LNCAP (cell line): ENCODE results near the gene MDM2.

Experiments
- CTCF ChIP-seq: fragments of 450-650 bp; IDR thresholded peaks from 2 replicates; pipeline ENCODE4 v1.5.1; 2017; ENCODE audit warnings: mild to moderate bottlenecking

MDM2 gene

DNA sequence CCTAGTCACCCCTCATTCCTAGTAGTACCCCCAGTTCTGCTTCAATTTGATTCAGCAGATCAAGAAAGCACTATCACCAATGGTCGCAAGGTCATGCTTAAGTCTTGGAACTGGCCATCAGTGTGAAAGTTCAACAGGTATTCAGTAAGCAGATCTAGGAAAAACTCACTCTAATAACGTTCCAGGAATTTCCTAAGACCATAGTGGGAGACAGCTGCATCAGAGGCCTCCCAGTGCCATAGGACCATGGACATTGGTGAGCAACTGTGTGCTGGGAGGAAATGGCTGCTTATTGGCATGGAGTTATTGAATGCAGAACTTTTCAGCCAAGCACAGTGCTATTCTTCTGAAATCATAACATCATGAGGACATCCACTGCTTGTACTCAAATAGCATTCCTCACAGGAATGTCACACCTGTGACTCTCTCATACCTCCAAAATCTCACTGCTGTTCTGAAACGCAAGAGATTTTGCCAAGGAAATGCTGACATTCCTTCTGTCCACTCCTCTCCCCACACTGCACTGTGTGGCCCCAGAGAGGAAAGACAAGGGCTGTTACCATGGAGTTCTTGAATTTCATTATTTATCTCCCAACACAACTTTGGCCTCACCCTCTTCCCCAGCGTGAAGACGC, 30.9 kb upstream of the MDM2 start:
- no peak for TF ChIP-seq CTCF

DNA sequence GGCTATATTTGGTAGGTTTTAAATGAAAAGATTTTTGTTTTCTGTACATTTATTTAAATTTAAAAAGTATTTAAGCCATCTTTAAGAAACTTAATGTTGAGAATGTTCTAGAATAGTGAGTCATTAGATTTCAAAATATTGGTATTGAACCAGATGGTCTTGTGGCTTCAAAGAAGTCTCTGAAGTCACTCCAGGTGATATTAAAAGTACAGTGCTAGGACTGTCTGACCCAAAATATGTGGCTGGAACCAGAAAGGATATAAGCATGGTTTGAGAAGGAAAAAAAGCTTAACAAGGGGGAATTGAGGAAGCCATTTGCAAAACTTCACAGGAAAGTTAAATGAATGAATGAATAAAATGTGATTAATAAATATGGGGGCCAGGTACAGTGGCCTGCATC, 28.7 kb upstream of the MDM2 start:
- TF ChIP-seq CTCF = no peak

DNA sequence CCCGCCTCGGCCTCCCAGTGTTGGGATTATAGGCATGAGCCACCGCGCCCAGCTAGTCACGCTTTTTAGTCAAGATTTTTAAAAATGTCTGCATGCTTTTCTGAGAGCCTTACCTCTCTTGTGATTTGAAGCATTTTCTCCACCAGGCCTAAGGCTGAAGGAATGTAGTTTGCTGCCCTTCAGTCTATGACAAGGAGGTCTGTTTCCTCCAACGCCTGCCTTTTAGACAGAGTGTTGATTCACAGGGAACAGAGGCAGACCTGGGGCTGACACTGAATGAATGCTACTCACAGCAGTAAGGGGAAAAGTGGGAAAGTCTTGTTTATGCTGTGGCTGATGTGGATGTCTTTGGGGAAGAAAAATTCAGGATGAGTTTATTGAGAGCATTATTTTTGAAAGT, 27.2 kb upstream of the MDM2 start:
- TF ChIP-seq CTCF = no peak

- TF ChIP-seq CTCF = no peak
Measured at GRCh38 chr12:68781728-68782127, 26.2 kb upstream of the MDM2 start.

GRCh38 chr12:68784015-68784414, 24.0 kb upstream of the MDM2 start:
- no peak for TF ChIP-seq CTCF

GRCh38 chr12:68785358-68785757, 22.6 kb upstream of the MDM2 start:
- TF ChIP-seq CTCF = no peak

DNA sequence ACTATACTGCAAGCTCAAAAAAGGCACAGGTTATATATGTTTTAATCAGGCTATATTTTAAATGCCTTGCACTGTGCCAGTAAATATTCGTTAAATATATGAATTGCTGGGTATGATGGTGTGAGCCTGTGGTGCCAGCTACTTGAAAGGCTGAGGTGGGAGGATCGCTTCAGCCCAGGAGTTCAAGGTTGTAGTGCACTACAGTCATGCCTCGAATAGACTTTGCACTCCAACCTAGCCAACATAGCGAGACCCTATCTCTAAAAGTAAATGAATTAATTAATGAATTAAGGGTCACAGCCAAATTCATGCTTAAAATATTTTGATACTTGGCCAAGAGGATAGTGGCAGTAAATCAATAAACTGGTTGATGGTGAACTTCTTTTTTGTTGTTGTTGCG, 22.2 kb upstream of the MDM2 start:
- no peak for TF ChIP-seq CTCF

DNA sequence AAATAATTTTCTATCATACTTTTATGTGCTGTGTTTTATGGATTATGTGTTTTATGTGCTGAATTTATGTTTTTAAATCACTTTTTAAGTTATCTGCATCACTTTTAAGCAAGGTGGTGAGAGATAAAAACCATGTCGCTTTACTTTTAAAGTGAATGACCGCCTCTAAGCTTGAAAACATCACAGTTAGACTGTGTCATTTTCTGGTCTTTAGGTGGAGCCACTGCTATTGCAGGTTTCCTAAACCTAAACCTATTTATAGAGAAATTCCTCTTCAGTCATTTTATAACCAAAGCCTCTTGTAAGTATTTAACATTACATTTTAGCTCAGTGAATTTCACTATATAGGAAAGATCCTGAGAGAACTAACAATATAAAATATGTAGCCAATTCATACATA, 21.0 kb upstream of the MDM2 start:
- peak; percentile 38; the same call in 1 of the 2 replicates for TF ChIP-seq CTCF
